Ishikawa (cell line): ENCODE results near the gene TYSND1.

Experiments
- CEBPB ChIP-seq: IDR thresholded peaks from 2 replicates; pipeline ENCODE4 v1.6.1; 2012
- CREB1 ChIP-seq: IDR thresholded peaks from 2 replicates; pipeline ENCODE4 v1.6.1; 2012; ENCODE audit warnings: low read depth
- EGR1 ChIP-seq: IDR thresholded peaks from 2 replicates; pipeline ENCODE4 v1.6.1; 2012
- EP300 ChIP-seq: IDR thresholded peaks from 2 replicates; pipeline ENCODE4 v1.6.1; 2012; ENCODE audit warnings: borderline replicate concordance
- FOXM1 ChIP-seq: IDR thresholded peaks from 2 replicates; pipeline ENCODE4 v1.6.1; 2012; ENCODE audit warnings: low read depth, borderline replicate concordance
- MAX ChIP-seq: IDR thresholded peaks from 2 replicates; pipeline ENCODE4 v1.6.1; 2012
- NFIC ChIP-seq: IDR thresholded peaks from 2 replicates; pipeline ENCODE4 v1.6.1; 2012
- RAD21 ChIP-seq: IDR thresholded peaks from 2 replicates; pipeline ENCODE4 v1.6.1; 2012; ENCODE audit warnings: low read depth
- REST ChIP-seq: IDR thresholded peaks from 2 replicates; pipeline ENCODE4 v1.6.1; 2012; ENCODE audit warnings: low read depth, mild to moderate bottlenecking
- TAF1 ChIP-seq: IDR thresholded peaks from 2 replicates; pipeline ENCODE4 v1.6.1; 2012; ENCODE audit warnings: low read depth, mild to moderate bottlenecking
- TCF12 ChIP-seq: IDR thresholded peaks from 2 replicates; pipeline ENCODE4 v1.6.1; 2012; ENCODE audit warnings: low read depth
- TEAD4 ChIP-seq: IDR thresholded peaks from 2 replicates; pipeline ENCODE4 v1.6.1; 2012
- USF1 ChIP-seq: IDR thresholded peaks from 2 replicates; pipeline ENCODE4 v1.6.1; 2012
- YY1 ChIP-seq: IDR thresholded peaks from 2 replicates; pipeline ENCODE4 v1.6.1; 2012; ENCODE audit warnings: low read depth
- ZBTB7A ChIP-seq: IDR thresholded peaks from 2 replicates; pipeline ENCODE4 v1.6.1; 2012; ENCODE audit warnings: low read depth

The TYSND1 gene

GRCh38 chr10:70142555-70142954, 3.9 kb downstream of the TYSND1 start:
- no peak for TF ChIP-seq TCF12
- TF ChIP-seq RAD21, result no peak
- no peak for TF ChIP-seq TAF1
- no peak for TF ChIP-seq USF1
- TF ChIP-seq ZBTB7A, result no peak
- no peak for TF ChIP-seq MAX
- no peak for TF ChIP-seq EP300
- TF ChIP-seq FOXM1, result no peak
- TF ChIP-seq YY1, result no peak
- no peak for TF ChIP-seq TEAD4
- TF ChIP-seq NFIC, result no peak
- no peak for TF ChIP-seq CREB1

GRCh38 chr10:70140297-70140696, 6.2 kb downstream of the TYSND1 start:
- no peak for TF ChIP-seq NFIC
- TF ChIP-seq RAD21, result no peak
- no peak for TF ChIP-seq EP300
- no peak for TF ChIP-seq USF1
- TF ChIP-seq REST, result no peak
- TF ChIP-seq CREB1, result no peak
- no peak for TF ChIP-seq FOXM1

GRCh38 chr10:70139997-70140250, 6.6 kb downstream of the TYSND1 start:
- TF ChIP-seq TAF1 (no peak), NFIC (no peak), REST (no peak), FOXM1 (no peak), CEBPB (no peak), YY1 (no peak), MAX (no peak), RAD21 (no peak), CREB1 (no peak), EGR1 (no peak), TCF12 (no peak), ZBTB7A (no peak), EP300 (no peak), TEAD4 (no peak), USF1 (no peak)

GRCh38 chr10:70139151-70139996, 7.1 kb downstream of the TYSND1 start:
- no peak for TF ChIP-seq TAF1
- no peak for TF ChIP-seq RAD21
- no peak for TF ChIP-seq EP300
- TF ChIP-seq CREB1, result no peak
- no peak for TF ChIP-seq USF1
- no peak for TF ChIP-seq FOXM1
- no peak for TF ChIP-seq YY1
- TF ChIP-seq CEBPB, result no peak
- TF ChIP-seq TCF12, result no peak
- TF ChIP-seq REST, result no peak
- TF ChIP-seq EGR1, result no peak
